ENCODE results near the gene RBMS2. TPM values are rescaled to one million over a fixed set of nuclear protein-coding genes. Genes with fewer than 3 reads are reported as not detected.
A peak's percentile ranks its signal among the peaks of the same experiment; 100 is the strongest.

The RBMS2 gene
- total RNA-seq, 1 experiment from 2014 or later, result 18.2 TPM

DNA sequence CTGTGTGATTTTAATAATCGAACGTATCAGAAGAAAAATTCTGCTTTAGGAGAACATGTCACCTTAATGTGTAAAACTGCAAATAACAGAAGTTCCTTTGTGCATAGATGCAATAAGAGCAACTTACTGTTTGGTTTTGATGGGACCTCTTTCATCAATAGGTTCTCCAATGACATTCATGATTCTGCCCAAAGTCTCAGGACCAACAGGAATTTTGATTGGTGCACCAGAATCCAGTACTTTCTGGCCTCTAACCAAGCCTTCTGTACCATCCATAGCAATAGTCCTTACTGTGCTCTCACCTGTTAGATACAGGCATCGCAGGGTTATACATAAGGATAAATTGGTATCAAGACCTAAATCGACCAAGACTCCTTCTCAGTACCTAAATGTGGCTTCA is 123.0 kb downstream of the RBMS2 start:
- BruUV-seq (replicated peaks), result no TSS peak
- H3K9me3 ChIP-seq (ENCODE audit: control insufficient read depth, insufficient read depth, low read depth, low read length), result no peaks in the 10 kb centered on the region
- intact Hi-C loops (cut with micrococcal nuclease; ENCODE audit: unreplicated experiment) (no loop called here), in situ Hi-C loops (cut with HindIII; ENCODE audit: low pct_unique_long_range_greater_than_20kb, low sequenced_read_pairs) (no loop called here)
- ChIA-PET CTCF (no interaction called here), POLR2A (no interaction called here)
- DNase-seq (ENCODE audit: low read depth, low spot score) (no peak), ATAC-seq (no peak)
- TF ChIP-seq, protein P1, sequence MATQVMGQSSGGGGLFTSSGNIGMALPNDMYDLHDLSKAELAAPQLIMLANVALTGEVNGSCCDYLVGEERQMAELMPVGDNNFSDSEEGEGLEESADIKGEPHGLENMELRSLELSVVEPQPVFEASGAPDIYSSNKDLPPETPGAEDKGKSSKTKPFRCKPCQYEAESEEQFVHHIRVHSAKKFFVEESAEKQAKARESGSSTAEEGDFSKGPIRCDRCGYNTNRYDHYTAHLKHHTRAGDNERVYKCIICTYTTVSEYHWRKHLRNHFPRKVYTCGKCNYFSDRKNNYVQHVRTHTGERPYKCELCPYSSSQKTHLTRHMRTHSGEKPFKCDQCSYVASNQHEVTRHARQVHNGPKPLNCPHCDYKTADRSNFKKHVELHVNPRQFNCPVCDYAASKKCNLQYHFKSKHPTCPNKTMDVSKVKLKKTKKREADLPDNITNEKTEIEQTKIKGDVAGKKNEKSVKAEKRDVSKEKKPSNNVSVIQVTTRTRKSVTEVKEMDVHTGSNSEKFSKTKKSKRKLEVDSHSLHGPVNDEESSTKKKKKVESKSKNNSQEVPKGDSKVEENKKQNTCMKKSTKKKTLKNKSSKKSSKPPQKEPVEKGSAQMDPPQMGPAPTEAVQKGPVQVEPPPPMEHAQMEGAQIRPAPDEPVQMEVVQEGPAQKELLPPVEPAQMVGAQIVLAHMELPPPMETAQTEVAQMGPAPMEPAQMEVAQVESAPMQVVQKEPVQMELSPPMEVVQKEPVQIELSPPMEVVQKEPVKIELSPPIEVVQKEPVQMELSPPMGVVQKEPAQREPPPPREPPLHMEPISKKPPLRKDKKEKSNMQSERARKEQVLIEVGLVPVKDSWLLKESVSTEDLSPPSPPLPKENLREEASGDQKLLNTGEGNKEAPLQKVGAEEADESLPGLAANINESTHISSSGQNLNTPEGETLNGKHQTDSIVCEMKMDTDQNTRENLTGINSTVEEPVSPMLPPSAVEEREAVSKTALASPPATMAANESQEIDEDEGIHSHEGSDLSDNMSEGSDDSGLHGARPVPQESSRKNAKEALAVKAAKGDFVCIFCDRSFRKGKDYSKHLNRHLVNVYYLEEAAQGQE (IDR thresholded peaks at IDR 0.05; ENCODE audit: insufficient read depth in 1 of 2, low read depth in 2 of 2, low read length in 1 of 2), result no peak
- TF ChIP-seq POLR2AphosphoS5 (IDR thresholded peaks at IDR 0.05; ENCODE audit: low read depth, low read length) (no peak), SIN3A (IDR thresholded peaks at IDR 0.05; ENCODE audit: borderline replicate concordance, insufficient read depth, low read depth, low read length) (no peak), TCF7L2 (IDR thresholded peaks at IDR 0.05; ENCODE audit: low read depth, low read length) (no peak)
- TF ChIP-seq, protein P2, sequence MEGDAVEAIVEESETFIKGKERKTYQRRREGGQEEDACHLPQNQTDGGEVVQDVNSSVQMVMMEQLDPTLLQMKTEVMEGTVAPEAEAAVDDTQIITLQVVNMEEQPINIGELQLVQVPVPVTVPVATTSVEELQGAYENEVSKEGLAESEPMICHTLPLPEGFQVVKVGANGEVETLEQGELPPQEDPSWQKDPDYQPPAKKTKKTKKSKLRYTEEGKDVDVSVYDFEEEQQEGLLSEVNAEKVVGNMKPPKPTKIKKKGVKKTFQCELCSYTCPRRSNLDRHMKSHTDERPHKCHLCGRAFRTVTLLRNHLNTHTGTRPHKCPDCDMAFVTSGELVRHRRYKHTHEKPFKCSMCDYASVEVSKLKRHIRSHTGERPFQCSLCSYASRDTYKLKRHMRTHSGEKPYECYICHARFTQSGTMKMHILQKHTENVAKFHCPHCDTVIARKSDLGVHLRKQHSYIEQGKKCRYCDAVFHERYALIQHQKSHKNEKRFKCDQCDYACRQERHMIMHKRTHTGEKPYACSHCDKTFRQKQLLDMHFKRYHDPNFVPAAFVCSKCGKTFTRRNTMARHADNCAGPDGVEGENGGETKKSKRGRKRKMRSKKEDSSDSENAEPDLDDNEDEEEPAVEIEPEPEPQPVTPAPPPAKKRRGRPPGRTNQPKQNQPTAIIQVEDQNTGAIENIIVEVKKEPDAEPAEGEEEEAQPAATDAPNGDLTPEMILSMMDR (IDR thresholded peaks at IDR 0.05), result no peak
- peaks cover 19% of the 10 kb centered on the region; the same call in 1 of the 2 replicates for H3K4me1 ChIP-seq (ENCODE audit: control insufficient read depth, insufficient read depth, low read length)
- peak overlapping the region; percentile 98 for H3K27ac ChIP-seq (ENCODE audit: low read length)
- peak overlapping the region; percentile 85 to 97 for H3K4me3 ChIP-seq (ENCODE audit: low read depth in 2 of 2, low read length in 2 of 2)
- H3K27me3 ChIP-seq (ENCODE audit: control insufficient read depth, insufficient read depth, low read length), result no peaks in the 10 kb centered on the region
- H3K36me3 ChIP-seq (ENCODE audit: control insufficient read depth, insufficient read depth, low read length), result peaks cover 37% of the 10 kb centered on the region

DNA sequence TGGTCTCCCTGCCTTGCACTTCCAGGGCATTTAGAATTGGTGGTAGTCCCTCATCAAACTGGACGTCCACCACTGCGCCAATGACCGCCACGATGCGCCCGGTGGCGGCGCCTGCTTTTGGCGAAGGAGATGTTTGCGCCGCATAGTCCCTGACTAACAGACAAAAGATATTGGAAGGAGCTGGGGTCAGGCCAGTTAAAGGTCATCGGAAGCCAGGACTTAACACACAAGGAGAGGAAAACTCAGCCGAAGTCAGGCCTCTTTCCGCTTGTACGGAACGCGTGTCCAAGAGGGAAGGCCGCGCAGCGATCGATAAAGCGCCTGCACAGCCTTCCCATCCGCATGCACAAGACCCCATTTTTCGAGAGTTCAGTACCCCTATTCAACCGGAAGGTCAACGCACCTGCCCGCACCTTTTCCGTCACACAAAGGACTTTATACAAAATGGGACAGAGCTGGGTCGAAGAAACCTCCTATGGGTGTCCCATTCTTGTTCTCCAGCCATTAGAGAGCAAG is 123.6 kb downstream of the RBMS2 start:
- TF ChIP-seq POLR2AphosphoS5 (IDR thresholded peaks at IDR 0.05; ENCODE audit: low read depth, low read length), result no peak
- no peak for TF ChIP-seq SIN3A (IDR thresholded peaks at IDR 0.05; ENCODE audit: borderline replicate concordance, insufficient read depth, low read depth, low read length)
- no peak for TF ChIP-seq TCF7L2 (IDR thresholded peaks at IDR 0.05; ENCODE audit: low read depth, low read length)
- TF ChIP-seq, protein P2 (IDR thresholded peaks at IDR 0.05), result no peak
- TF ChIP-seq, protein P1 (IDR thresholded peaks at IDR 0.05; ENCODE audit: insufficient read depth in 1 of 2, low read depth in 2 of 2, low read length in 1 of 2), result no peak
- in situ Hi-C loops (cut with HindIII; ENCODE audit: low pct_unique_long_range_greater_than_20kb, low sequenced_read_pairs) (no loop called here), intact Hi-C loops (cut with micrococcal nuclease; ENCODE audit: unreplicated experiment) (no loop called here)
- Histone ChIP-seq H3K27me3 (ENCODE audit: control insufficient read depth, insufficient read depth, low read length) (no peaks in the 10 kb centered on the region), H3K36me3 (ENCODE audit: control insufficient read depth, insufficient read depth, low read length) (peaks cover 37% of the 10 kb centered on the region), H3K4me1 (ENCODE audit: control insufficient read depth, insufficient read depth, low read length) (peaks cover 19% of the 10 kb centered on the region; the same call in 1 of the 2 replicates), H3K4me3 (ENCODE audit: low read depth in 2 of 2, low read length in 2 of 2) (peak overlapping the region; percentile 85 to 97), H3K9me3 (ENCODE audit: control insufficient read depth, insufficient read depth, low read depth, low read length) (no peaks in the 10 kb centered on the region), H3K27ac (ENCODE audit: low read length) (peak overlapping the region; percentile 98)
- ATAC-seq (no peak), DNase-seq (ENCODE audit: low read depth, low spot score) (no peak)
- CTCF ChIA-PET, result interaction anchor here (0.6 to 1.7 kb wide), 2 partner anchors 9 to 442 kb away, joined by 3 to 8 read pairs; no protein-coding TSS in a partner anchor
- BruUV-seq (replicated peaks), result no TSS peak
- POLR2A ChIA-PET, result interaction anchor here (0.5 to 0.6 kb wide), 3 partner anchors 12 to 162 kb away, joined by 3 to 8 read pairs (median 7); no protein-coding TSS in a partner anchor

All from Panc1 (cell line).